Measurements from ENCODE around the gene SNX13. TPM values are rescaled to one million over a fixed set of nuclear protein-coding genes. Genes with fewer than 3 reads are reported as not detected.

SNX13 gene
- total and polyA plus RNA-seq, 9 of the 15 experiments (the other 6 are each of a cell fraction or from before 2014, with no cell fraction given) = 5.6 to 33.2 (median 25.4) TPM

GRCh38 chr7:17912050-17912449, 28.2 kb downstream of the SNX13 start (continued):
- no peak for TF ChIP-seq ZNF318 (IDR thresholded peaks at IDR 0.05; ENCODE audit: borderline replicate concordance in 1 of 2, low read depth in 1 of 2)
- TF ChIP-seq GTF2E2 (tag; IDR thresholded peaks at IDR 0.05) = no peak
- TF ChIP-seq NFYB (IDR thresholded peaks at IDR 0.05; ENCODE audit: extremely low read depth, insufficient read length) = no peak
- no peak for TF ChIP-seq FIP1L1 (IDR thresholded peaks at IDR 0.05; ENCODE audit: low read depth, low read length, poor library complexity, severe bottlenecking)
- no peak for TF ChIP-seq MEIS2 (IDR thresholded peaks at IDR 0.05; ENCODE audit: partially characterized antibody)
- no peak for TF ChIP-seq ZNF280A (IDR thresholded peaks at IDR 0.05; ENCODE audit: low read depth, partially characterized antibody)
- no peak for TF ChIP-seq BRD4 (IDR thresholded peaks at IDR 0.05)
- no peak for TF ChIP-seq SIN3B (IDR thresholded peaks at IDR 0.05; ENCODE audit: low read depth)

Data from K562 (cell line).